ENCODE data around the gene LRRC7.

LRRC7 gene

GRCh38 chr1:70048336-70049094 is 480.8 kb downstream of the LRRC7 start:
- DNase-seq = no peak

GRCh38 chr1:70051926-70052325 is 484.2 kb downstream of the LRRC7 start:
- no peak for DNase-seq

GRCh38 chr1:70057500-70057899 is 489.8 kb downstream of the LRRC7 start:
- DNase-seq = no peak

- no peak for DNase-seq
Measured at GRCh38 chr1:70061231-70061630, 493.5 kb downstream of the LRRC7 start.

GRCh38 chr1:70063861-70064260 is 496.1 kb downstream of the LRRC7 start:
- DNase-seq = no peak

GRCh38 chr1:70066711-70067110 is 499.0 kb downstream of the LRRC7 start:
- no peak for DNase-seq

- no peak for DNase-seq
Measured at GRCh38 chr1:70071601-70072000, 503.9 kb downstream of the LRRC7 start.

- DNase-seq = no peak
Measured at GRCh38 chr1:70072231-70072751, 504.6 kb downstream of the LRRC7 start.

- DNase-seq = no peak
Measured at GRCh38 chr1:70075761-70076160, 508.0 kb downstream of the LRRC7 start.

- DNase-seq = no peak
Measured at GRCh38 chr1:70077066-70077465, 509.3 kb downstream of the LRRC7 start.

GRCh38 chr1:70079546-70079945 is 511.8 kb downstream of the LRRC7 start:
- no peak for DNase-seq

GRCh38 chr1:70083519-70083918 is 515.8 kb downstream of the LRRC7 start:
- DNase-seq = no peak

GRCh38 chr1:70084314-70084915 is 516.7 kb downstream of the LRRC7 start:
- no peak for DNase-seq

GRCh38 chr1:70085521-70085920 is 517.8 kb downstream of the LRRC7 start:
- DNase-seq = no peak

- DNase-seq = no peak
Measured at GRCh38 chr1:70086897-70087296, 519.2 kb downstream of the LRRC7 start.

GRCh38 chr1:70090141-70090540 is 522.4 kb downstream of the LRRC7 start:
- DNase-seq = no peak

- no peak for DNase-seq
Measured at GRCh38 chr1:70090875-70091274, 523.2 kb downstream of the LRRC7 start.

- no peak for DNase-seq
Measured at GRCh38 chr1:70091811-70092210, 524.1 kb downstream of the LRRC7 start.

GRCh38 chr1:70092526-70092925 is 524.8 kb downstream of the LRRC7 start:
- no peak for DNase-seq

GRCh38 chr1:70093250-70093975 is 525.7 kb downstream of the LRRC7 start:
- no peak for DNase-seq

GRCh38 chr1:70101231-70101630 is 533.5 kb downstream of the LRRC7 start:
- DNase-seq = no peak

- no peak for DNase-seq
Measured at GRCh38 chr1:70101774-70102173, 534.1 kb downstream of the LRRC7 start.

GRCh38 chr1:70103770-70104169 is 536.0 kb downstream of the LRRC7 start:
- DNase-seq = no peak

- no peak for DNase-seq
Measured at GRCh38 chr1:70109241-70109640, 541.5 kb downstream of the LRRC7 start.
